Middle frontal gyrus (tissue), 1 donor: ENCODE data around the gene FGF19.

Experiments used
- DNase-seq: peaks from one replicate; pipeline ENCODE4 v3.0.0-alpha.2; 2015; ENCODE audit warnings: low spot score; ENCODE audit errors: extremely low spot score

Gene FGF19

DNA sequence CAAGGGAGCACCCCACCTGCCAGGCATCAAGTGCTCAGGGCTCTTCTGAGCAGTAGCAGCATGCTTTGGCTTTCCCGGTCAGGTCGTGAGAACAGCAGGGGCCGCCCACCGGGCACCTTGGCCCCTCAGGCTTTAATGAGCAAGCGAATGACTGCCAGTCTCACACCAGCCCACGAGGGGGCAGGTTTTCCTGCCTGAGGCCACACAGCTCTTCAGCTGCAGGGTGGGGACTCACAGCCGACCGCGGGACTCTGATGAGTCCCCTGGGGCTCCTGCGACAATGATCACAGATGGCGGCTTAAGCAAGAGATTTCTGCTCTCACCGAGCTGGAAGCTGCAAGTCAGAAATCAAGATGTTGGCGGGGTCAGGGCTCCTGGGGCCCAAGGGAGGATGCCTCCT is 14.3 kb upstream of the FGF19 start:
- no peak for DNase-seq

DNA sequence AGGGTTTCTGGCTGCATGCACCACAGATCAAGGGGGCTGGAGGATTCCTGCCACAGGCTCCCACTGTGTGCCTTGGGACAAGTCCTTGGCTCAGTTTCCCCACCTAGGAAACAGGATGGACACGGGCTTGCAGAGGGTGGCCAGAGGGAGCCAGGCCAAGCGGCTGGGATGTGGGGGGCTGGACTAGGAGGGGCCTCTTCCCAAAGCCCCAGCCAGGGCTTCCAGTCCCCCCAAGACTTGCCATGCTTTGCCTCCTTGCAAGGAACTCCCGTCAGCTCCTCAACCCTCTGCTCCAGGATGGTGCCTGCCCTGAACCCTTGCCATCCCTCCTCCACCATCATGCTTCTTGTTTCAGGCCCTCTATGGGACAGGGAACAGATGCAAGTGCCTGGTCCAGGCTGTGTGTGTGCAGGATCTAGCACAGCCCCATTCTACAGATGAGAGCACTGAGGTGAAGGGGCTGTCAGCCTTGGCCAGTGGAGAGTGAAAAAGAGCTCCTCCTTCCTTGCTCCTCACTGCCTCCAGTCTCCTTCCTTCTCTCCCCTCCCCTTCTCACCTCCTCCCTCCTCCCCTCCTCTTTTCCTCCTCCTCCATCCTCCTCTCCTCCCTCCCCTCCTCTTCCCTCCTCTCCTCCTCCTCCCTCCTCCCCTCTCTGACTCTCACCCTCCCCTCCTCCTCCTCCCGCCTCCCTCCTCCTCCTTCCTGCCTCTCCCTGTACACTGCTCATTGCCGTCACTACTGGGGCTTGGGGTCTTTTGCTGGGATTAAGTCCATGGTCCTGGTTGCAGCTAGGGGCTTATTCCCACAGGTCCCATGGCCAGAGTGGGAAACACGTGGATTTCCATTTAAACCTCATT is 13.3 kb upstream of the FGF19 start:
- no peak for DNase-seq

DNA sequence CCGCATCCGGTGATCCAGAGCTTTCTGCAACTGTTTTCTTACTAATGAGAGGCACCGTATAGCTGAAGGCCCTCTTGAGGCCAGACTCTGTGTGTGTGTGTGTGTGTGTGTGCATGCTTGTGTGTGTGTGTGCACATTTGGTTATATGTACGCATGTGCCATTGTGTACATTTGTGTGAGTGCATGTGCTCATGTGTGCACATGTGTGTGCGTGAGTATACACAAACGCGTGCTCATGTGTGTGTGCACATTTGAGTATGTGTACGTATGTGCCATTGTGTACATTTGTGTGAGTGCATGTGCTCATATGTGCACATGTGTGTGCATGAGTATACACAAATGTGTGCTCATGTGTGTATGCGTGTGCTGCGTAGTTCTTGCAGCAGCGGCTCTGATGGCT is 12.3 kb upstream of the FGF19 start:
- DNase-seq: no peak

DNA sequence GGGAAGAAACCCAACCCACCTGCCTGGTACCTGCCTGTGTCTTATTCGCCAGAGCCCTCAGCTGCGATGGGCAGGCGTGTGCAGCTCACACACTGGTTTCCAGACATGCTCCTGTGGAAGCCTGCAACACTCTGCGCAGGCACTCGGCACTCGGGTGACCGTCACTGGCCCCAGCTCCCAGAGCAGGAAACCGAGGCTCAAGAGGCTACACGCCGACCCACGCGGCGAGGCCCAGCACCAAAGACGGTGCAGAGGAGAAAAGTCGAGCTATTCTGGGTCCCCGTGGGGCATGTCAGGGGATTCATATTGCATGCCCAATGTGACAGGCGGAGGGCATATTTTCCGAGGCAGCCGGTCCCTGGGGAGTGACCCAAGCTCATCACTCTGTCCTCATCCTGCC is 11.6 kb upstream of the FGF19 start:
- DNase-seq: no peak

DNA sequence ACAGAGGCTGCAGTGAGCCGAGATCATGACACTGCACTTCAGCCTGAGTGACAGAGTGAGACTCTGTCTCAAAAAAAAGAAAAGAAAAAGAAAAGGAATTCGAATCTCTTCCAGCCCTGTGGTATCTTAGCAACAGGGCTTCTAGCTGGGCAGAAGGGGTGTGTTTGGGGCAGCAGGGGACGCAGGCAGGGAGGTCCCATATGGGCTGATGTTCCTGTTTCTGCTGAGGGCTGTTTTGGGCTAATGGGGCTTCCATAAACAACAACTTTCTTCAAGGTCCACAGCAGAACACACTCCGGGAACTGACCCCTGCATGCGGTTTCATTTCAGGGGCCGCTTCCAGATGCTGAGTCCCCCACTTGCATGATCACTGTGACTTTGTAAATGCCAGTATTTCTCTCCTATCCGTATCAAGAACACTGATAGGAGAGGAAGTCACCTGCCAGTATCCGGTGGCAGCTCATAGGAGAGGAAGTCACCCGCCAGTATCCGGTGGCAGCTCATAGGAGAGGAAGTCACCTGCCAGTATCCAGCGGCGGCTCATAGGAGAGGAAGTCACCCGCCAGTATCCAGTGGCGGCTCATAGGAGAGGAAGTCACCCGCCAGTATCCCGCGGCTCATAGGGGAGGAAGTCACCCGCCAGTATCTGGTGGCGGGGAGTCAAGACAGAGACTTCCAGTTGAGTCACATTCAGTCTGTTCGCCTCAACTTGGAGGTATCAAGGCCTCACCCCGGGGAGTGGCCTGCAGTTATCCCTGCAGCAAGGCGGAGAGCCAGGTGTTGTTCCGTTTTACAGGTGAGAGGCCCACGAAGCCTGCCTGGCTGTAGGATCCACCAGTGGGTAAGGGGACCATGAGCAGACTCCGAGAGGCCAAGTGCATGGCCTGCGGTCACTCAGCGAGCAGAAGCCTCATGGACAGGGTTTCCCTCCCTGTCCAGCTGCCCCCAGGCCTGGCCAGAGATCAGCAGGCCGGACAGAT is 8.3 kb upstream of the FGF19 start:
- DNase-seq: no peak

DNA sequence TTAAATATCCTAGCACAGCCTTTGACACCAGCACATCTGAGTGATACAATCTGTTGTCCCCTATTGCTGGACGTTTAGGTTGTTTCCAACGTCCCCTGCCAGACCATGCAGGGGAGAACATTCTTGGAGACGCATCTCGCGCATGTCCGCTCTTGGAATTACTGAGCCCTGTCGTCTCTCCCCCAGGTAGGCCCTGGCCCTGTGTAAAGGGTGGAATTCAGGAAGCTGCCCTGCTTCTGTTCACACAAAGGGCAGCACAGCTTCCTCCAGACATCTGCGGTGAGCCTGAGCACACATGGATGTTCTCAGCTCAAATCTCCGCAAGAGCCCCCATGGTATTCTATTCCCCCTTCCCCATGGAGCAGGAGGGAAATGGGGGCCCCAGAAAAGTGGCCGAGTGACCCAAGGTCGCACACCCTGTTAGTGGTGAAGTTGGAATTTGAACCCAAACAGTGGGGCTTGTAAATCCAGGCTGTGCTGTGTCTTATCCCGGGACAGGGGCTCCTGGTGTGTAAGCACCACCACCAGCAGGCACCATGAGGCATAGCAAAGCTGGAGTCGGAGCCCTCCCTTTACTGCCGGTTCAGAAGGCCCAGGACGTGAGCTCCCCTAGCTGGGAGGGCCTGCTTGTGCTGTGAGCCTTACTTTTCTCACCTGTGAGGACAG is 5.0 kb upstream of the FGF19 start:
- DNase-seq: no peak

DNA sequence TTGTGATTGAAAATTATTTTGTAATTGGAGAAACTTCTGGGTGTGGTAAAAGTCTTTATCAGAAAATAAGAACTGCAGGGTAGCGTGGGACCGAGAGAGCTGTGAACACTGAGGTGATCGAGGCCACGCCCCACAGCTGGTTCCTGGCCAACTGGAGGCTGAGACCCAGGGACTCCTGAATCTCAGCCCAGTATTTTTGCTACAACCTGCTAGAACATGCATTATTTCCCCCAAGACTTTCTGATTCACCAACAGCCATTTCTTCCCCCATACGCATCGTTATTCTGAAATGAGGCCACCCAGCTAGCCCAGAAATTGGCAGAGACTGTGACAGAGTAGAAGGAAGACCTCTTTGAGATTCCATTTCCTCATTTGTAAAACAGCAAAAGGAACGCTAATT is 3.4 kb upstream of the FGF19 start:
- DNase-seq: no peak

DNA sequence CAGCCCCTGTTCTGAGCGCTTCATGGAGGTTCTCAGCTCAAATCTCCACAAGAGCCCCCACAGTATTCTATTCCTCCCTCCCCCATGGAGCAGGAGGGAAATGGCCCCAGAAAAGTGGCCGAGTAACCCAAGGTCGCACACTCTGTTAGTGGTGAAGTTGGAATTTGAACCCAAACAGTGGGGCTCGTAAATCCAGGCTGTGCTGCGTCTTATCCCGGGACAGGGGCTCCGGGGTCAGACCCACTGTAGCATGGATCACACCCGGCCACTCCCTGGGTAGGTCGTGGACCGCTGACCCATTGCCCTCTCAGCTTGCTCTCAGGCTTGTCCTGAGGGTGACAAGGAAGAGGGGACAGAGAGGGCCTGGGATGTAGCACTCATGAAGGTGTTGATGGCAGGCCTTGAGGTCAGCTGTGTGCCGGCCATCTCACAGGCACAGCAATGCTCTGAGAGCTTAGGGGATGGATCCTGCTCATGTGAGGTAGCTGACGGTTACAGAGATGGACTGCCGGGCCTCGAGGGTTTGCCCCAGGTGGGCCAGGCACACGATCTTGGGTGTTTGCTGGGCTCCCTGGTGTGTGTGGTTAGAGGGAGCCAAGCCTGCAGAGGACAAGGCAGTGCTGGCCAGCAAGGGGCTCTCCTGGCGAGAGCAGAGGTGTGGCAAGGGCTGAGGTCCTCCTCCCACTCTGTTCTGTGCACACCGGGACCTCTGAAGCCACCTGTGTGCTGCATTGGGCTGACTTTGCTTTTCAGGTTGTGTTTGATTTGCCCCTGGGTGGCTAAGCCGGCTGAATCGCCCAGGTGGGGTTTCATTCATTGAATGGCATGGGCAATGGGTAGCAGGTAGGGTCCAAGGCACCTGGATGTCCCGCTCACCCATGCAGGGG is 2.3 kb upstream of the FGF19 start:
- DNase-seq: no peak

DNA sequence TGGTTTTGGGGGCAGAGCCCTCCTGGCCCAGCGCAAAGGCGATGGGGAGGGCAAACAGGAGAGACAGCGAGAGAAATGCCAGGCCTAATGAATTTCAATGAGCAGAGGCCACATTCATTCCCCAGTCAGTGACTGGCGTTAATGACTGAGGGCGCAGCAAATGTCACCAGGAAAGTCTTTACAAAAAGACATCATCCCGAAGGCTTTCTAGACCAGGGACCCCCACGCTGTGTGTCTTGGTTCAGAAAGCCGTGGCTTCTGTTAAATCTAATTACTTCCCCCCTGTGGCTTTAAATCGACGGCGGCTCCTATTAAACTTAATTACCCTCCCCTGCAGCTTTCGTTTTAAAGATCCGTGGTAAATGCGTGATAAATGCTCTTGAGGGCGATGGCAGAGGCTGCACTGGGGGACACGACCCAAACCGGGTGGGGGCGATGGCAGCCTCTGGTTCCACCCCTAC is 1.6 kb upstream of the FGF19 start:
- DNase-seq: no peak

DNA sequence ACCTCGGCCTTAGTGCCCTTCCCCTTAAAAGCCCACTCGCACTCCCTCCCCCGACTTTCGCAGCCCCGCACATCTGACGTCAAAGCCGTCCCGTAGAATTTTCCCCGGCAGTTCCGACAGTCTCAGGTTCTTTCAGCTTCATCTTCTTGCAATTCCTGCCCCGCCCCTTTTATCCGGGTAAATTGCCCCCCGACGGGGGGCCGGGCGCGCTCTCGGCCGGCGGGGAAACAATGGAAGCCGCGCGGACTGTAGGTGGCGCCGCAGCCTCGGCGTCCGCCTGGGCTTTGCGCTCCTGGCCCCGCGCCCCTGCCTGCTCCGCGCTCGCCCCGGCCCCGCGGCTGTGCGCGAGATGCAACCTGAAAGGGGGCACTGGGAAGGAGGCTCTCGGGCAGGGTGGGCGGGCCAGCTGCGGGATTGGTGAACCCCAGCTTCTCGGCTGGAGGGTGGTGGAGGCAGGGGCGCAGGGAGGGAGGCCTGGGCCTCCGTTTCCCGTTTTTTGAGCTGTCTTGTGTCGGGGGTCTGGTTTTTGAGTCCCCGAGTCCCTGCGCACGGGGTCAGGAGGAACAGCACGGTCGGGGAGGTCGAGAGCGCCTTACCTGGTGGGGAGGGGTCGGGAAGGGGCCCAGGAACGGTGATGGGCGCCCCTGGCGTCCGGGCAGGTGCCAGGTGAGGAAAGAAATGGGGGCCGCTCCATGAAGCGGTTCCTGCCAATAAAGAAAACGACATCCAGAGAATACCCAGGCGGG is 859 bp upstream of the FGF19 start:
- DNase-seq: no peak

DNA sequence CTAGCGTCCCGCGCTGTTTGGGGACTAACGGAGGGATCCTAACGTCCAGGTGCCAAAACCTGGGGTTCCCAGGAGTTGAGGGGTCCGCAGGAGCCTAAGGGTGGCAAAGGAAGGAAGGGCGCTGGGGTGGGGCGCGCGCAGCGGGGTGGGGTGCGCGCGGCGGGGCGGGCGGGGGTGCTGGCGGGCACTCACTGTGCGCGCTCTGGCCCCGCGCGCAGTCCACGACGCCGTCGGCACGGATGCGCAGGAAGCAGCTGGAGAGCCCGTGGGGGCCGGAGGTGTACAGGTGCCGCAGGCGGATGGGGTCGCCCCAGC is 412 bp downstream of the FGF19 start:
- DNase-seq: no peak

DNA sequence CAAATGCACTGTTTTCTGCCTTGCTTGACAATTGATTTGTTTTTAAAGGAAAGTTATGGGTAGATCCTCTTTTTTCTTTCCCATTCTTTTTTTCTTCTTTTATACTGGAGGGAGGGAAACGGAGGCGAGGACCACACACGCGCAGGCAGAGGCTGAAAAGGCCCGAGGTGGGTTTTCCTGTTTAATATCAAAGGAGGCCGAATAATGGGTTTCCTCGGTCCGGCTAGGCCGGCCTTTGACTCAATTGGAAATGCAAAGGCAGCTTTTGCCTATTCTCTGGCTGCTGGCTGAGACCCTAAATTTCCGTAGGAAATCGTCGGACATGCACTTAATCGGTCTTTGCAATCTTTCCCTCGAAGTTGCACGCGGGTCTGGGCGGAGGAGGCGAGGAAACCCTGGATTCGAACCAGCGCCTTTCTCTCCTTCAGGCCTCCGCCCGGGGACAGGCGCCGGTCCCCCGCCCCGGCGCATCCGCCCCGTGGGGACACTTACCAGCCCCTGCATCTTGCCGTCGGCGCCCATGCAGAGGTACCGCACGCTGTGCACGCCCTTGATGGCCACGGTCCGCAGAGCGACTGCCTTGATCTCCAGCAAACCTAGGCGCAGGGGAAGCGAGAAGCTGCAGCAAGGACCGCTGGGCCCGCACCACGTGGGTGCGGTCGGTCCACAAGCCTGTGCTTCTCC is 911 bp downstream of the FGF19 start:
- DNase-seq: no peak

DNA sequence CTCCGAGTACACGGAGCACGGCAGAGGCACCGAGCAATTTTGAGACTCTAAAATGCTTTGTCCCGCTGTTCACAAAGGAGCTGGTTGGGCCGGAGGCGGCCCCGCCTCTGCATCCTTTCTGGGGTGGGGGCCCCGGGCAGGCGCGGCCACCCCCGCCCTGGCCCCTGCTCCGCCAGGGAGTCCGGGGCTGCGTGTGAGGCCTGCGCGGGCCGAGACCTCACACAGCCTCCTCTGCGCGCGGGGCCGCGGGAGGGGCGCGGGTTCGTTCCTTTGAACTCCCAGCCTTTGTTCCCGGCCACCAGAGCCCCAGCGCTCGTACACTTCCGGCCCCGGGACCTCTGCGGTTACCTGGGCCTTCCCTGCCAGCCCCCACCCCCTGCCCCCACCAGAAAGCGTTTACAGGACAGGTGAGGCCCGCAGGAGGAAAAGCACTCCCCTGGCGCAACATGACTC is 1.6 kb downstream of the FGF19 start:
- no peak for DNase-seq

DNA sequence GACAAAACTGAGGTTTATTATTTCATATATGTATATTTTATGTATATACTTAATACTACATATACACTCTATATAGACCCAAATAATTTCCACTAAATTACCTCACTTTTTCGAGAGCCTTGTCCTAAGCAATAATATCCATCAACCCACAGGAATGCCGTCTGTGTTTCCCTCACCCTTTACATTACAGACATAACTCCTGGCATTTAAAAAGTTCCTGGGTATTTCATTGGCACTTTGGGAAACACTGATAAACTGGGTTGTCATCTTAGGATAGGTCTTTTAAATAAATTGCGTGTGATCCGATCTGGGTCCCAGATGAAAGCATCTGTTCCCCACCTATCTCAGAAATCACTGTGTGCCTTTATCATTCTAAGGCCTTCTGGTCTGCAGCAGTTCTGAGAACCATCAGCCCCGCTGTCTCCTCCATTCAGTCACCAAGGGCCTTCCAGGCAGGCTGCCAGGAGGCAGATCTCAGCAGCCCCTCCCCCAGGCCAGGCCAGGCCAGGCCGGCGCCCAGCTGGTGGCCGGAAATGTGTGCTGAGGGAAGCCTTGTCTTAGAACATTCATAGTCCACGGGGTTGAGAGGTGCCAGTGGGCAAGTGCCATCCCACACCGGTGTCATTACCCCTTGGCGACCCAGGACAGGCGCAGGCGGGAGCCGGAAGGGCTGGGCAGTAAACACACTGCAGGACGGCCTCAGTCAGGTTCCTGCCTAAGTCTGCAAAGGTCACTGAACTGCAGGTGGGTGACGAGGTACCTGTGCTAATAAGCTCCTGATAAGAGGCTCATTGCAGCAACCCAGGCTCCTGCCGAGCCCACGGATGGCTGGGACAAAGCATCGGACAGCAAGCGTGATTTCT is 3.3 kb downstream of the FGF19 start:
- DNase-seq: no peak

DNA sequence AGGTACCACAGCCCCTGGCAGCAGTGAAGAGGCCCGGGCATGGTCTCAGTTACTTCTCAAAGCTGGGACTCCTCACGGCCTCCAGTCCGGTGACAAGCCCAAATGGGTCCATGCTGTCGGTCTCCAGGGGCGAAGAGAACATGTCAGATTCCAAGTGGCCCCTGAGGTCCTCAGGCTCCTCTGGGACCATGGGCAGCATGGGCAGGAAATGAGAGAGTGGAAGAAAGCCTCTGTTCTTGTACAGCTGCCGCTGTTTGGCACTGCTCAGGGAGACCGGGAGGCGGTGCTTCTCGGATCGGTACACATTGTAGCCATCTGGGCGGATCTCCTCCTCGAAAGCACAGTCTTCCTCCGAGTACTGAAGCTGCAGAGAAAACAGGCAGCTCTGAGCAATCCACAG is 4.6 kb downstream of the FGF19 start:
- no peak for DNase-seq

DNA sequence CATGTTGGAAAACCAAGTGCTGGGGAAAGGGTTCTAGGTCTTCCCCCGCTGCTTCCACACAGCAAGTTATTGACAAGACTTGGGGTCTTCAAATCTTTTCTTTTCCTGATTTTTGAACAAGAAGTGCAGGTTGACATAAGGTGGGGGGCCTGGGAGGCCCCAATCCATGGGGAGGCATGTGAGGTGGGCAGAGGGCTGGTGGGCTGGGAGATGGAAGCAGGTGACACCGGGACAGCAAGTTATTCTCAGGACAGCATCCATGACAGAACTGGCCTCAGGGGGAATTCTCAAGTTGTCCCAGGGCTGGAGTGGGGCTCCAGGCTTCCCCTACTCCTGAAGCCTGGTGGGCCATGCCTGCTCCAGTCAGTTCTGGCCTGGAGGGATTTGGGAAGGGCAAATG is 5.5 kb downstream of the FGF19 start:
- no peak for DNase-seq

DNA sequence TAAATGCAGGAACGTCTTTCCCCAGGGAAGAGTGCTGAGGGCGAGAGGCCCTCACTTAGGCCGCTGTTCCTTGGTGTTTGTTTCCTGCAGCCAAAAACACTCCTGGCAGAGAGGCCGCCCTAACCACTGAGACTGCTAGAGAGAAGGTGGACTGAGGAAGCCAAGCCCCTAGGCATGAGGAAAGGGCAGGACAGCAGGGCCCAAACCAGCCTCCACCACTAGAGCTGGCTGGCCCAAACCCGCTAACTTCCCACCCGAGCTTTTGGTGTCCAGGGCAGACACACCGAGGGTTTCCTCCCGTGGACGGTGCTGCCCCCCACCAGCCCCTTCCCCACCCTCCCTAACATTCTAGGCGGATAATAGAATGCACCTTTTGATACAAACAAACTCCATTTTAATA is 6.0 kb downstream of the FGF19 start:
- DNase-seq: no peak

DNA sequence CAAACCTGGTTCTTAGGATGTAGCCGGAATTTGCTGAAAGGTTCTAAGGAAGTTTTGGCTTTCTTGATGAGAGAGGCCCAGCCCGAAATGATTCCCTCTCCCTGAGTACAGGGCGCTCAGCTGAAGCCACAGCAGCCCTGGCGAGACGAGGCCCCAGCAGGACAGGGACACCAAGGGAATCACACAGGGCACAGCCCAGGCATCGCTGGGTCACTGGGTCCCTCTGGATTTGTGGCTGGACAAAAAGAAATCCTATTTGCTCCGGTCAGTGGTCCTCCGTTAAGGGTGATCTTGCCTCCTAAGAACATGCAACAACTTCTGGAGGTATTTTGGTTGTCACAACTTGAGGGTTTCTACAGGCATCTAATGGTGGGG is 6.4 kb downstream of the FGF19 start:
- no peak for DNase-seq
